Skin of body (tissue), 2 donors: ENCODE results near the gene KPNA3. TPM values are rescaled to one million over a fixed set of nuclear protein-coding genes. Genes with fewer than 3 reads are reported as not detected.
"Not testable (repeated sequence)": the region's sequence is repeated elsewhere in the genome, so short reads cannot be mapped to it uniquely, and the experiment has no call there.

Experiments
- DNase-seq: peaks from one replicate; lab custom pipeline; 2025; lab: John Stamatoyannopoulos, UW
- total RNA-seq: library from RNA; depleted of rRNA; stranded (reverse); fragments of >200 nt; gene quantifications from one replicate; pipeline ENCODE4 v1.2.3, GENCODE V29; 2014

KPNA3 gene
- total RNA-seq, 1 donor from 2014 or later = 28.3 TPM

GRCh38 chr13:49754146-49754545 lies 38.3 kb downstream of the KPNA3 start:
- DNase-seq = no peak

- DNase-seq = no peak
These were observed 42.6 kb downstream of the KPNA3 start for GRCh38 chr13:49749848-49750247.

- no peak for DNase-seq
These were observed 46.4 kb downstream of the KPNA3 start for GRCh38 chr13:49746111-49746510.

GRCh38 chr13:49740870-49741269 lies 51.6 kb downstream of the KPNA3 start:
- no peak for DNase-seq

DNA sequence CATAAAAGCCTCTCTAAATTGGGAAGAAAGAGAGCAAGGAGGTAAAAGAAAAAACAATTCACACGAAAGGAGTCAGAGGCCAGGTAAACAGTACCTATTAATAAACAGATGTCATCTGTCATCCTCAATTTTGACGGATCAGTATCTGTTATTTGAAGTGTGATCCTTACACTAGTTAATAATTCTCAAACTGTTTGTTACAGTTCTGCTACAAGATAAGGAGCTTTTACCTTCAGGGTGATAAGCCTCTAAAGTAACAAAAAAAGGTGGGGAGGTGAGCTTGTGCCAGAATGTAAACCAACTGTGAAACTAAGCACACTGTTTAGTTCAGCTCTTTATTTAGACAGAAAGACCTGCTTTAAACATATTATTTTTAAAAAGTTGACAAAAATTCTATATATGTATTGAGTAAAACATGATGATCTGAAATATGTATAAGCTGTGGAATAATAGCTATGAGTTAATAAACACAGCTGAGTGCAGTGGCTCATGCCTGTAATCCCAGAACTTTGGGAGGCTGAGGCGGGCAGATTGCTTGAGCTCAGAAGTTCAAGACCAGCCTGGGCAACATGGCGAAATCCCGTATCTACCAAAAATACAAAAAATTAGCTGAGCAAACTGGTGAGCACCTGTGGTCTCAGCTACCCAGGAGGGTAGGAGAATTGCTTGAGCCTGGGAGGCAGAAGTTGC lies 52.8 kb downstream of the KPNA3 start:
- DNase-seq = no peak

- DNase-seq = no peak
These were observed 59.1 kb downstream of the KPNA3 start for GRCh38 chr13:49733181-49733951.

- no peak for DNase-seq
These were observed 60.7 kb downstream of the KPNA3 start for GRCh38 chr13:49731766-49732165.

DNA sequence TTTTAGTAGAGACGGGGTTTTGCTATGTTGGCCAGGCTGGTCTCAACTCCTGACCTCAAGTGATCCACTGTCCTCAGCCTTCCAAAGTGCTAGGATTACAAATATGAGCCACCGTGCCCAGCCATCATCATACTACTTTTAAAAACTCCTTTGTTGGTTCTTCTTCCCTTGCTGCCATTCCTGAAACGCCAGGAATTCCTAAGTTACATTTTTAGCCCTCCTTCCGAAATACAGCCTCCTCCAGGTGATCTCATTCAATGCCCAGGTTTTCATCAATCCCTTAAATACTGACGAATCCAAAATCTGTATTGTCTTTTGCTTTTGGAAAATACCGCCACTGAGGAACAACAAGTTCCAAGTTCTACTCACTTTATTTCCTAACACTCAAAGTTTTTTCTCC lies 75.9 kb downstream of the KPNA3 start:
- DNase-seq = no peak

- DNase-seq = no peak
These were observed 77.7 kb downstream of the KPNA3 start for GRCh38 chr13:49714757-49715156.

DNA sequence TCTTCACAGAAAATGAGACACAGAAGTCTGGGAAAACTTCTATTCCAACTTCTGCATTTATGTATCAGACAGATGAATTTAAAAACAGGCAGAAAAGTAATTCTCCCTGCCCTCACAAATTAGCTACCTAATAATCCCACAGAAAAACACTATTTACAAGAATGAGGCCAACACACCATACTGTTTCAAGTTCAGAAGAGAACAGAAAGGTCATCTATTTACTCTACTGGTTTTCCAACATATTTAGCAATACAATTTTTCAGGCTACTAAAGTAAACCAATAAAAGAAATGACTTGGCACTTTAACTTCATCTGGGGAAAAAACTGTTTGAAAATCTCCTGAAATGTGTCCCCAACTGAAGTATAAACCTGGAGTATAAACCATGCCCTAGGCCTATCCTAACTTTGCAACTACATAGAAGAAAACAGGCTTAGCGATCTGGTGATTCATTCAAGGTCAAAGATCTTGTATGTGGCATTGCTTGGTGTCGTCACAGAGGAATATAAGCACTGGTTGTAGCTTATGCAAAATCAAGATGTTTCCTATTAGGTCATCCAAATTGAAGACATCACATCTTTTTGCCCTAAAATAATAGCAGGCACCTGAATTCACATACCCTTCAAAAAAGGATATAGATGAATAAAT lies 81.1 kb downstream of the KPNA3 start:
- DNase-seq = no peak

DNA sequence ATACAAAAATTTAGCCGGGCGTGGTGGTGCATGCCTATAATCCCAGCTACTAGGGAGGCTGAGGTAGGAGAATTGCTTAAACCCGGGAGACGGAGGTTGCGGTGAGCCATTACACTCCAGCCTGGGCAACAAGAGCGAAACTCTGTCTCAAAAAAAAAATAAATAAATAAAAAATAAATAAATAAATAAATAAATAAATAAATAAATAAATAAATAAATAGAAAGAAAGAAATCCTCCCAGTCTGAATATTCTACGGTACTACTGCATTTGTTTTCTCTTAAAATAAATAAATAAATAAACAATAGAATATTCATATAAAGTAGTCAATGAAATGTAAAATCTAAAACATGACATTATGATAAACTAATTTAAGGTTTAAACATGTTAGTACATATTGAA lies 88.2 kb downstream of the KPNA3 start:
- not testable (repeated sequence) for DNase-seq

- DNase-seq = no peak
These were observed 91.0 kb downstream of the KPNA3 start for GRCh38 chr13:49701491-49701890.

DNA sequence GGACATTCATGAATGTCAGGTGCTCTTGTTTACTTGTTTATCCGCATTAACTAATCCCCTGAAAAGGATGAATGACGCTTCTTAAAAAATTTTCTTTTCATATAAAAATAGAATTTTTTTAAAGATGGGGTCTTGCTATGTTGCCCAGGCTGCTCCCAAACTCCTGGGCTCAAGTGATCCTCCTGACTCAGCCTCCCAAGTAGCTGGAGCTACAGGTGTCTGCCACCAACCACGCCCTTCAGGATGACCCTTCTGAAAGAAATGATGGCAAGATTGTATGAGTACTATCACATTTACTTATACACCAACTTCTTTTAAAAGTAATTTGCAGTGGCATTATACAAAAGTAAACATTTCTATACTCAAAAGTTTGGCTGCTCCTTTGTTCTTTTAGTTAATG lies 95.0 kb downstream of the KPNA3 start:
- DNase-seq = no peak

GRCh38 chr13:49694446-49694845 lies 98.0 kb downstream of the KPNA3 start:
- DNase-seq = no peak

DNA sequence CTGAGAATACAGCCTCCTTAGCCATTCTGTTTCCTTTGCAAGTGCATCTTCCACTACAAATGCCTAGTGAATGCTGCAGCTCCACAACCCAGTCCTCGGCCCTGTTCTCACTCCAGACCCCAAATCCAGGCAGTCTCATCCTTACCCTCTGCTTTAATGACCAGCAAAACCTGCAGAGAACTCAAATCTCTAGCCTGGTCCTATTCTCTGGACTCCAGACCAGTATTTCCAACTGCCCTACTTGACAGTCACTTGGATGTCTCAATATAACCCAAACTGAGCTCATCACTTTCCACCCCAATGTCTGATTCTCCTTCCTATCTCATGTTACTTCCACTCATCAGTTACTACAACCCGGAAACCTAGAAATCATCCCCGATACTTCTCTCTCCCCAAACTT lies 98.6 kb downstream of the KPNA3 start:
- no peak for DNase-seq

DNA sequence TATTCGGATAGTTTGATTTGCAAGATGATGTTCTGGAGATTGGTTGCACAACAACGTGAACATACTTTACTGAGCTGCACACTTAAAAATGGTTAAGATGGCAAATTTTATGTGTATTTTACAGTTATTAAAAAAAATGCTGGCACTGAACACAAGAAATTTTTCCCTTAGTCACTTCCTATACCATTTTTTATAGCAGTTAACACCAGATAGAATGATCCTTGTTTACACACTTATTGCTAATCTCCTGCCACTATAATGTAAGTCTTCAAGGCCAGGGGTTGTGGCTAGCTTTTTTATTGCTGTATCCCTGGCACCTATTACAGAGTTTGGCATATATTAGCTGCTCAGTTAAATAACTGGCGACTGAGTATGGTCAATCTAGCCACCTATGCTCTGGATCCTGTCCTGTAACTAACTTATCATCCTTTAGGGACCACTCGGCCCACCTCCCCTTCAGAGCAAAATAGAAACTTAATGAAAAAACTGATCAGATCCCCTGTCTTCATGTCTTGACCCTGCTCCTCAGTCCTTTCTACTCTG lies 99.2 kb downstream of the KPNA3 start:
- no peak for DNase-seq

- peak; percentile 76 for DNase-seq
These were observed 101.3 kb downstream of the KPNA3 start, which contains the start of gene EBPL for GRCh38 chr13:49690995-49691784. Gene EBPL, minus strand, starts transcription at chr13:49691486. Its CDS starts 62 bp downstream, at chr13:49691424.

DNA sequence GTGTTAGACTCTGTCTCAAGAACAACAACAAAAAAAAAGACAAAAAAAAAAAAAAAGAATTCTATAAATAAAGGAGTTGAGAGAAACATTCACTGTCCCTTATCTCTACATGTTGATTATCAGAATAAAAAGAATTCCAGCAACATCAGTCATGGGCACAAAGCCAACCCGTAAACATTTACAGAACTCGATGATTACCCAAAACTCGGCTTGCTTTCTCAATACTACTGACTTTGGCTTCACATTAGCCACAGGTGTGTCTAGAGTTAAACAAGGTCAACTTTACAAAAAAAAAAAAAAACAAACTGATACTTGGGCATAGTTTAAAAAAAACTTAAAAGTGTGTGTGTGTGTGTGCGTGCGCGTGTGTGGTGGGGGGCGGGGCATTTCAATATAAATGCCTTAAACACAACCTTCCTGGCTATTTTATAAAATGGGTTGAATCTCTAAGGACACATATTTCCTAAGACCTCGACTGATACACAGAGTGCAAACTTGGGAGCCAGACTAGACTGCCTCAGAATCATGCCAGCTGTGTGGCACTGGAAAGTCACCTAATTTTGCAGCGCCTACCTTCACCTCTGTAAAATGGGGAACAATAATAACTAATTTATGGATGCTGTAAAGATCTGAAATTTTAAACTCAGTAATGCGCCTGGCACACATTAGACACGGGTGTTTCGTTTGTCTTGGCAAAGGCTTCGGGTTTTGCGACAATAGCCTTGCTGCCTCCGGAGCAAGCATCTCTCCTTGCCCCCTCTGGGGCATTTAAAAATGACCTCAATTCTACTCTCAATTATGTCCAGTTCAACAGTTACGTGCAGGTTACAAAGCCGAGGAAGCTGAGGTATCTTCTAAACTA lies 102.1 kb downstream of the KPNA3 start:
- peak; percentile 33 for DNase-seq

DNA sequence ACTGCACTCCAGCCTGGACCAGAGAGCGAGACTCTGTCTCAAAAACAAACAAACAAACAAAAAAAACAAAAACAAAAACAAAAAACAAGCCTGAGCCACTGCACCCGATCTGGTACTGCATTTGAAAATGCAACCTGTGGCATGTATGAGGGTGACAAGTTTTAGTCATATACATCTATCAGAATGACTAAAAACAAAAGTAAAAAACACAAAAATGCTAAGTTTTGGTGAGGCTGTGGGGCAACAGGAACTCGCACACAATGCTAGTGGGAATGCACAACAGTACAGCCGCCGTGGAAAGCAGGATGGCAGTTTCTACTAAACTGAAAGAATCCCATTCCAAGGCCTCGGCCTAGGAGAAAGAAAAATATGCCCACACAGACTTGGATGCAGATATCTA lies 109.0 kb downstream of the KPNA3 start:
- DNase-seq = no peak

DNA sequence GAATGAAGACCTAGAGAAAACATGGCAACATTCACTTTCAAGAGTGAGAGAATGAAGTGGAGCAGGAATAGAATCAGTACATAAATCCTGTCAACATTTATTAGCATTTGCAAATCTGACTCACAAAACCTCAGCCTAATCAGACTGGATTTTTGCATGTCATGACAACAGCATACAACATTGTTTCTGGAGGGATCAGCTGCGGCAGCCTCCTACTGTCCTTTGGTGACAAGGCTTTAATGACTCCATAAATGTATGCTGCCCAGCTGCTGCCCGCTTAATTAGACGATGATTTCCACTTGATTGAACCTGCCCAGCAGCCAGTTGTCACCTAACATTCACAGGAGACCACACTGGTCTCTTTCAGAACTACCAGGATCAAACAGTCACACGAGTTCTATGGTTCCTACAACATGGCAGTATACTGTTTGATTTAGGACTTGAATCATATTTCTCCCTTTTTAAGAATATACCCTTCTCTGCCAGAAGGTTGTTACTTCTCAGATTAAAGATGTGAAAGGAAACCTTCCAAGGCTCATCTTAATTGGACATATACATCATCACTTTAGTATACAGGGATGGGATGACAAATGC lies 110.5 kb downstream of the KPNA3 start:
- DNase-seq = no peak
